Kidney epithelial cell (primary cell): Measurements from ENCODE around the gene FAM114A2. TPM values are rescaled to one million over a fixed set of nuclear protein-coding genes. Genes with fewer than 3 reads are reported as not detected.

ENCODE experiments used
- DNase-seq: peaks from one replicate; pipeline ENCODE4 v3.0.0-alpha.2; 2010; ENCODE audit warnings: low read depth
- H3K27me3 ChIP-seq: 2 replicates; pipeline ENCODE4 v1.6.0; 2011; ENCODE audit warnings: low read length; ENCODE audit not compliant: control insufficient read depth, insufficient read depth
- H3K36me3 ChIP-seq: 2 replicates; pipeline ENCODE4 v1.5.1; 2011; ENCODE audit warnings: low read length; ENCODE audit not compliant: control insufficient read depth, insufficient read depth
- H3K4me3 ChIP-seq: 2 replicates; pipeline ENCODE4 v1.5.1; 2011; ENCODE audit warnings: low read depth, mild to moderate bottlenecking, control low read depth, low read length
- total RNA-seq: library from RNA; depleted of rRNA; stranded (reverse); fragments of >200 nt; gene quantifications from 2 replicates; pipeline ENCODE4 v1.2.3, GENCODE V29; 2015
- TF ChIP-seq, protein P1 (sequence below): IDR thresholded peaks from 2 replicates; pipeline ENCODE4 v1.5.1; 2011; ENCODE audit warnings: mild to moderate bottlenecking, moderate library complexity, low read length, control low read depth, inconsistent platforms; ENCODE audit not compliant: insufficient read depth, poor library complexity, severe bottlenecking

Gene FAM114A2
- total RNA-seq, 1 donor from 2014 or later, result 14.5 TPM

GRCh38 chr5:153960269-153961215 is 78.2 kb downstream of the FAM114A2 start:
- DNase-seq, result no peak
- no peaks in the 10 kb centered on the region for H3K36me3 ChIP-seq
- no peak overlapping the region for H3K4me3 ChIP-seq
- no peaks in the 10 kb centered on the region for H3K27me3 ChIP-seq
- TF ChIP-seq, protein P1, sequence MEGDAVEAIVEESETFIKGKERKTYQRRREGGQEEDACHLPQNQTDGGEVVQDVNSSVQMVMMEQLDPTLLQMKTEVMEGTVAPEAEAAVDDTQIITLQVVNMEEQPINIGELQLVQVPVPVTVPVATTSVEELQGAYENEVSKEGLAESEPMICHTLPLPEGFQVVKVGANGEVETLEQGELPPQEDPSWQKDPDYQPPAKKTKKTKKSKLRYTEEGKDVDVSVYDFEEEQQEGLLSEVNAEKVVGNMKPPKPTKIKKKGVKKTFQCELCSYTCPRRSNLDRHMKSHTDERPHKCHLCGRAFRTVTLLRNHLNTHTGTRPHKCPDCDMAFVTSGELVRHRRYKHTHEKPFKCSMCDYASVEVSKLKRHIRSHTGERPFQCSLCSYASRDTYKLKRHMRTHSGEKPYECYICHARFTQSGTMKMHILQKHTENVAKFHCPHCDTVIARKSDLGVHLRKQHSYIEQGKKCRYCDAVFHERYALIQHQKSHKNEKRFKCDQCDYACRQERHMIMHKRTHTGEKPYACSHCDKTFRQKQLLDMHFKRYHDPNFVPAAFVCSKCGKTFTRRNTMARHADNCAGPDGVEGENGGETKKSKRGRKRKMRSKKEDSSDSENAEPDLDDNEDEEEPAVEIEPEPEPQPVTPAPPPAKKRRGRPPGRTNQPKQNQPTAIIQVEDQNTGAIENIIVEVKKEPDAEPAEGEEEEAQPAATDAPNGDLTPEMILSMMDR, result no peak

DNA sequence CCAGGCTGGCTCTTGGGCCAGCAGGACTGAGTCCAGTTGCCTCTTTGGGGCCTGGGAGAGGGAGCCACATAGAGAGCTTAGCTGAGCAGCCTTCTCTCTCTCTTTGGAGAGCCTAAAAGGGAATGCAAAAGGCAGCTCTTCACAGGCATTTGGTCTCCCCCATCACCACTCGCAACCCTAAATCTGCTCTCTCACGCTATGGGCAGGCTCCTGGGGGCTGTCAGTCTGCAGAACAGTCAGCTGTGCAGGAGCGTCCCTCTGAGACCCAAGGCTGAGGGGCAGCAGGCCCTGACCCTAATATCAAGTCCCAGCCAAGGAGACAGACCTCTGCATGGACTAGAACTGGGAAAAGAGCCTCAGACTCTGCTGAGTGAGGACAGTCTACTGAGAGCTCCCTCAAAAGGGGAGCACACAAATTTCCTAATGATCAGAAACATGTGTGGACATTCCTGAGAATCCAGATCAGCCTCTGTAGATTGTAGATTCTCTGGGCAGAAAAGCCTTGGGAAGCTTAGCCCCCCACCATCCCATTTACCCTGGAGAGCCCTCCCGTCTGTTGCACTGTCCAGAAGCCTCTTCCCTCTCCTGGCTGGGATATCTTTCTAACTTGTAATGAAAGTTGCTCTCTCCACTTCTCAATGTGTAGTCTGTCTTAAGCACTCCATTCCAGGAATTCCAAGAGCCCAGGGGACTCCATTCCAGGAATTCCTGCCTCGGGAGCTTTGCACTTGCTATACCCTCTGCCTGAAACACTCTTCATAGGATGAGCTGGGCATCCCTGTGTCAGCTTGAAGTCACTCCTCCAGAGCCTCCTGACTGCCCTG is 79.4 kb downstream of the FAM114A2 start:
- no peaks in the 10 kb centered on the region for H3K36me3 ChIP-seq
- H3K27me3 ChIP-seq, result no peaks in the 10 kb centered on the region
- TF ChIP-seq, protein P1, result no peak
- no peak for DNase-seq
- H3K4me3 ChIP-seq, result no peak overlapping the region

DNA sequence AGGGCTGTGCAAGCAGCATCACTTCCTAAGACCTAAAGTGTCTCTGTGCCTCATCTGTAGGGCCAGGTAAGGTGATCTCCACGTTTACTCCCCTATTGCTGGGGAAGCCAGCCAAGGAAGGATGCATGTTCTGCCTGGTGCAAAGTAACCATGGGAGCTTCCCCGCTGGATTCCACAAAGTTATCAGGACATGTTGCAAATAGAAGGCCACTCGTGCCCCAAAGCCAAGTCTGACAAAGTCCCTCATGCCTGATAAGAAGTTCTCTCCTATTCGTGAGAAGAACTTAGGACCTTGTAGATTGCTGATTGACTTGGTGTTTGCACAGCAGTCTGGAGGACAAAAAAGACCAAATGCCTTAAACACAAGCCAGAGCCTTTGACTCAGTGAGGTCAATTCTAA is 81.5 kb downstream of the FAM114A2 start:
- no peaks in the 10 kb centered on the region for H3K27me3 ChIP-seq
- TF ChIP-seq, protein P1, result no peak
- no peak for DNase-seq
- H3K4me3 ChIP-seq, result no peak overlapping the region
- no peaks in the 10 kb centered on the region for H3K36me3 ChIP-seq

GRCh38 chr5:153953411-153953810 is 85.3 kb downstream of the FAM114A2 start:
- H3K27me3 ChIP-seq, result no peaks in the 10 kb centered on the region

GRCh38 chr5:153952893-153953292 is 85.8 kb downstream of the FAM114A2 start:
- Histone ChIP-seq H3K36me3 (no peaks in the 10 kb centered on the region), H3K27me3 (no peaks in the 10 kb centered on the region), H3K4me3 (no peak overlapping the region)
- TF ChIP-seq, protein P1, result no peak
- DNase-seq, result no peak

More at GRCh38 chr5:153953411-153953810, 85.3 kb downstream of the FAM114A2 start:
- DNase-seq, result no peak
- Histone ChIP-seq H3K36me3 (no peaks in the 10 kb centered on the region), H3K4me3 (no peak overlapping the region)
- TF ChIP-seq, protein P1, result no peak
